GM18858 (cell line): Measurements from ENCODE around the gene TEX28.
"Not testable (repeated sequence)": the region's sequence is repeated elsewhere in the genome, so short reads cannot be mapped to it uniquely, and the experiment has no call there.

ENCODE experiments used
- ATAC-seq: cut with Tn5 transposase; IDR thresholded peaks from one replicate; pipeline ENCODE4 v1.9.1; 2021; ENCODE audit not compliant: unreplicated experiment

TEX28 gene, protein sequence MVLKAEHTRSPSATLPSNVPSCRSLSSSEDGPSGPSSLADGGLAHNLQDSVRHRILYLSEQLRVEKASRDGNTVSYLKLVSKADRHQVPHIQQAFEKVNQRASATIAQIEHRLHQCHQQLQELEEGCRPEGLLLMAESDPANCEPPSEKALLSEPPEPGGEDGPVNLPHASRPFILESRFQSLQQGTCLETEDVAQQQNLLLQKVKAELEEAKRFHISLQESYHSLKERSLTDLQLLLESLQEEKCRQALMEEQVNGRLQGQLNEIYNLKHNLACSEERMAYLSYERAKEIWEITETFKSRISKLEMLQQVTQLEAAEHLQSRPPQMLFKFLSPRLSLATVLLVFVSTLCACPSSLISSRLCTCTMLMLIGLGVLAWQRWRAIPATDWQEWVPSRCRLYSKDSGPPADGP

DNA sequence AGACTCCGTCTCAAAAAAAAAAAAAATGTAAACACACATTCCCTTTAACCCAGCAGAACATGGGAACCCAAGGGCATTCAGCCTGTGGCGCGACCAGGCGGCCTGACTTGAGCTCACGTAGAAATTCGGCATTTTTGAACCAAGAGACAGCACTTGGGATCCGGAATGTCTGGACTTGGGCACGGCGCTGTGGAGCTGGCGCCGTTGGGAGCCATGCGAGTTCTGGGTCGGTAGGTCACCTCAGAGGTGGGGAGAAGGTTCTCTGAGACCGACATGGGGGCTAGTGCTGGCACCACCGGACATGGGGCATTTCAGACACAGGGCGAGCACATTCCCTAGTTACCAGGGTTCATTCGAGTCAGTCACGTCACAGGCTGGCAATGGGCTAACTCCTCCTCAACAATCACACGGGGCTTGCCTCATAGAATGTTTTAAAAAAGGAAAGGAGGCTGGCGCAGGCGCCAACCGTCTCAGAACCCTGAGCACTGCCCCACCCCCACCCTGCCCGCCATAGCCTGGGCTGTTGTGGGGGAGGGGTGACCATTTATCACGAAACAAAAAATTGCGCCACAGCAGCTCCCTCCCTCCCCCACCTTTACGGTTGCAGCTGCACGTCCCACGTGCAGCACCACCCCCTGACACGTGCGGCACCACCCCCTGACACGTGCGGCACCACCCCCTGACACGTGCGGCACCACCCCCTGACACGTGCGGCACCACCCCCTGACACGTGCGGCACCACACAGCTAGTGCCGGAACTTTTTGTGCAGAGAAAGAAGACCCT lies at the start of gene TEX28:
Gene TEX28, minus strand, starts transcription at position 334 of the 784 bp plus-strand sequence. CDS start 3,007 bp downstream, outside the sequence.
- ATAC-seq = no peak

DNA sequence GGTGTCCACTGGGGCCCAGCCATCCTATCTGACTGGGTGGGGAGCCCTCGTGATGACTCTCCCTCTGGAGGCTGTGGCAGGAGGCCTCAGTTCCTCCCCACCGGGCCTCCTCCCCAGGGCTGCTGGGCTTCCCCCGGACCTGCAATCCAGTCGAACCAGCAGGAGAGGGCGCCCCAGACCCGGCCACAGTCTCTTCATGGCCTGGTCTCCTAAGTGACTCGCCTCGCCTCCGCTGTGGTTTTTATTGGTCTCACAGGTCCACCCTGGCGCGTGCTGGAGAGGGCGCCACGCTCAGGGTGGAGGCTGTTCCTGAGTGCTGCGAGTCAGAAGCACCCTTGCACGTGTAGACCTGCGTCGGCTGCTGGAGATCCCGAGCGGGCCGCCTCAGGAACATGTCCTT lies 48.7 kb upstream of the TEX28 start:
- not testable (repeated sequence) for ATAC-seq

DNA sequence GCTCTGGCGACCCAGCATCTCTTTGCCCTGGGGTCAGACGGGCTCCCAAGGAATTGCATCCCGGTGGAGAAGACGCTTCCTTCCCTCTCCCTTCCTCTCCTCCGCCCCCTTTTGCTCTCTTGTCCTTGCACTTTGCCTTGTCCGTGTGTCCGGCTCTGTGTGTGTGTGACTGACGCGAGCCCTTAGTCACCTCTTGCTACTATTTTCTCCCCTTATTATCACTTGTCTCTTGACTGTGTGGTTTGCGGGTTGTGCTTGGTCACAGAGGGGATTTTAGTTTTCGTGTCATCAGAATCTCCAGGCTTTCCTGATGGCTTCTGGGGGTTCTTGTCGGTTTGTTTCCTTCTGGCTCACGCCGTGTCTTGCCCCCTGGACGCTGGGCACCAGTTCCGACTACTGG lies 48.1 kb upstream of the TEX28 start:
- not testable (repeated sequence) for ATAC-seq

DNA sequence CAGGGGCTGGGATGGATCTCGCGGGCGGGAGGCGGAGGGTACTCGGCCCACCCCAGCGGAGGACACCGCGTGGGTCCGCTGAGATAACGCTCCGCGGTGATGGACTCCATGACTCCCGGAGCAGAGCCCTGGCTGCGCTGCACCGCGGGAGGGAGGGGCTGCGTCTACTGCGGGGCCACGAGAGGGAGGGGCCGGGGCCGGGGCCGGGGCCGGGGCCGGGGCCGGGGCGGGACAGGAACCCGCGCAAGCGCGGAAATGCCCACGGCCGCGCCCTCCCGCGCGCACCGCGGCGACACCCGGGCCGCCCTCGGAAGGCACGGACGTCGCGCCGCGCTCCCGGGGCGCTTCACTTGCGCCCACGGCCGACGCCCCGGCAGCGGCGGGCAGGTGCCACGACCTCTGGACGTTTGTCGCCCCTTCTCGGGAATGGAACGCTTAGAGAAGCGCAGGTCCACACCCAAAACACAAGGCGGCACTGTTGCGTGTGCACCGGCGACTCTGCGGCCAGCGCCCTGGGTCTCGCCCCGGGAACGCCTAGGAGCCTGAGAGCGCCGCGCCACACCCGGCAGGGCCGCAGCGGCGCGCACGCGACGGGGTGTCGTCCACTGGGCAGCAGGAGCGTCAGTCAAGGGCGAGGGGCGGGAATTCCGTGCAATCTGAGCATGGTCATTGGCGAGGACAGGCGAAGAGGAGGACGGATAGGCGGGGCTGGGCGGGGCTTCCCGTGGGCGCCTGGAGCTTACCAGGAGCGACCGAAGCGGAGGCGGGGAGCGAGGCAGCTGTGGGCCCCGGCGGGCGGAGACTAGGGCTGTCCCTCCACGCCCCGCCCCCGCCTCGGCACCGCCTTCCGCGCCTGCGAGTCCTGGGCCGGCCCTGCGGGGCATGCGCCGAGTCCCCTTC lies 46.7 kb upstream of the TEX28 start:
- not testable (repeated sequence) for ATAC-seq

DNA sequence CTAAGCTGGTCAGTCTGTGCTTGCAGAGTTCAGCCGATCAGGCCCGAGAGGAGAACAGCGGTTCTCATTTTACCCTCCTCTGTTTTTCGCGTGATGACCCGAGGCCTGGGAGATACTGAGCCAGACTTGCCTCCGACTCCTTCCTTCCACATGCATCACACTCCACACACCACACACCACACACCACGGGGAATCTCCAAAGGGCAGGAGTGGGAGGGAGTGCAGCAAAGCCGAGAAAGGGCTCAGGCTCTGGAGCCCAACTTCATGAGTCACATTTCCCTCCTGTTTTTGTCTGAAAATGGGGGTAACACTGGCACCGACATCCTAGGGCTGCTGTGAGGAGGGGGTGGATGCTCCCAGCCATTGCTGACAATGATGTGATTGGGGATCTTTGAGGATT lies 39.6 kb upstream of the TEX28 start:
- ATAC-seq = no peak

DNA sequence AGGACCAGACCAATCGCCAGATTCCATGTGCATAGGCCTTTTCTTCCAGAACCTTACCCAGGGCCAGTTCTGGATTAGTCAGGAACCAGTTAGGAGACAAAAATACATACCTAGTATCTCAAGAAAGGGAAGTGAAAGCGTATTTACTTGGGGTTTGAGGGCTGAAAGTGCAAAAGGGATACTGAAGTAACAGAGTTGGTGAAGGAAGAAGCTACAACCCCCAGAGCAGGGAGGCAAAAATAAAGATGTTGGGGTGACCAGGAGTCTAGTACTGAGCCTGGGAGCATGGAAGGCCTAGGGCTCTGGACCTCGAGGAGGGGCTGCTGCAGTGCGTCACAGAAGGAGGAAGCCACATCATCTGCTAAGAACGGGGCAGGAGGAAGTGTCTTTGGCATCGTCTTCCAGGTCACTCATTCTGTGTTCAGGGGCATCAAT lies 38.9 kb upstream of the TEX28 start:
- ATAC-seq = peak; percentile 74

DNA sequence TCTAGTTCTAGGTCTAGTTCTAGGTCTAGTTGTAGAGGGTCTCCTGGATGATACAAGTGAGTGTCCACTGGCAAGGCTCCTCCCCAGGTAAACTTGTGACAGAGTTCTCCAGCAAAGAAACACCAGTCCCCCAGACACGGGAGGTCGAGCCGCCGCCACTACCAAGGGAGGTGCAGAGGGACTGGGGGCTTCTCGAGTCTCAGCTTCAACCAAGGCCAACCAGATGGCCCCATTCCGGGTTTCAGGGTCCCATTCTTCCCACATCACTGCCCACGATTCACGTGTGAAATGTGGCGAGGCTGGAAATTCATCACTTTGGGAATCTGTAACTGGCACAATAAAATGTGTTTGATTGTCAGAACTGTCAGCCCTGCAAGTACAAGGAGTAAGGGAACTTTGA lies 38.2 kb upstream of the TEX28 start:
- ATAC-seq = no peak

DNA sequence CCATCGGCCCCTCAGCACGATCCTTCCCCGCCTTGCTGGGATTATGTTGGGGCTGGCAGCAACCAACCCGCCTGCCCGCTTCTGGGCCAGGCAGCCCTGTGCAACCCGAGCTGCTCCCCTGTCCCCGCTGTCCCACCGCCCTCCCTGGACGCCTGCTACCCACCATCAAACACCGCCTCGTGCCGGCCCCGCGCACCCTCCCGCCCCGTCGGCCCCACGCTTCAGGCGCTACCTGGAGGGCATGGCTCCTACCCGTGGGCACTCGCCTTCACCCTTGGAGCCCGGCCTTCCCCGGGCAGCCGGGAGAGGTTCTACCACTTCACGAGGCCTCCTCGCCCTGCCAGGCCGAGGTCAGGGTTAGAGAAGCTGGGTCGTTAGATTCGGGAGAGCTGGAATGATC lies 37.6 kb upstream of the TEX28 start:
- ATAC-seq = no peak

DNA sequence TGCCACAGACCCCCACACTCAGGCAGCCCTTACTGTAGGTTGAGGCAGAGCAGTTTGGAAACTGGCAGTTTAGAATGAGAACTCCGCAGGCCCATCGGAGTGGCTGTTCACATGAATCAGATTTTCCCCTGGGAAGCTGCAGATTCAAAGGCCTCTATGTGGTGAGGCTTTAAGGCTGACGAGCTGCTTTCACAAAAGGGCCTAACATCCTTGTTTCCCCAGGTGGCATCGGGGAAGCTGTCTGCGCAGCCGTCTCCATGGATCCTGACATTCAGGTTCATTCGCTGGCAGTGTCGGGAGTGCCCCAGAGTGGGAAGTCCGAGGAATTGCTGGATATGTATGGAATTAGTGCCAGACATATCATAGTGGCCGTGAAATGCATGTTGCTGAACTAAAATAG lies 34.4 kb upstream of the TEX28 start:
- ATAC-seq = no peak

DNA sequence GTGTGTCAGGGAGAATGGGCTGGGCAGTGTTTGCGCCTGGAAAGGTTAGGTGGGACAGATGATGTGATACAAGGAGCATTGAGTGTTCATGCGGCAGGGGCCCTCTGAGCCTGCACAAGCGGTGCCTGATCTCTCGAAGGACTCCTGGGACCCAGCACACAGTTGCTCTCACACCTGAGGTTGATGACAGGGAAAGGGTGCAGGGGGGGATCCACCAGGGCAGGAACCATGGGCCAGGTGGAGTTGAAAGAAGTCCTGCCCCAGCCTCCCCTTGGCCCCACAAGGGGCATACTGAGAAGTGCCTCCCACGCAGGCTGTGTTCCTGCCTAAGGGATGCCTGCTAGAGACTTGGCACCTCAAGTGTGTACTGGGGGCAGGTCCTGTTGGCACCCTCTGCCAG lies 33.7 kb upstream of the TEX28 start:
- no peak for ATAC-seq

DNA sequence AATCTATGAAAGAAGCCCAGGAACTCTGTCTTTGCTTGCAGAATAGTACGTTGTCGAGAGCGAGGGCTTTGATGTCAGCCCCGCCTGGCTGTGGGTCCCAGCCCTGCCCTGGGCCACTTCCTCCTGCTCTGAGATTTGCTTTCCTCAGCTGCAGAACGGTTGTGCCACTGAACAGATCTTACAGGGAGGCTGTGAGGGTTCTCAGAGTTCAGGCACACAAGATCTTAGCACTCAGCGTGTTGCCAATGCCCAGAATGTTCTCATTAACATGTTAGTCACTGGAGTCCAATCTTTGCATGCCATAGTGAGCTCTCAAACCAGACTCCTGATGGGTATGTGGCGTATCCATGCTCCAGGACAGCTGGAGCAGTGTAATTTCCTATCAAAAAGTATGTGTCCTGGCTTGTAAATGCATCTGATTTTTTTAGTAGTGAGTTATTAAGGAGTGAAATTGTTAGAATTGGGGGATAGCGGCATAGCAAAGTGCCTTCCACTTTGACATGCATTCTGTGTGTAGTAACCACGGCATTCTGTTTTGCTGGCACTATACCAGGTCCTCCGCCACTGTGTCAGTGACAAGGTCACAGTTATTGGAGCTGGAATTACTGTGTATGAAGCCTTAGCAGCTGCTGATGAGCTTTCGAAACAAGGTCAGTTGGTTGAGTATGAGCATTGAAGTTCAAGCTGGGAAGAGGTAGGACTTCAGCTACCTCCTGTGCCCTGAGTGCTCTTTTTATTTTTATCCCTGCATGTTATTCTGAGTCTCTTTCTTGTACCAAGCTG lies 32.3 kb upstream of the TEX28 start:
- no peak for ATAC-seq

DNA sequence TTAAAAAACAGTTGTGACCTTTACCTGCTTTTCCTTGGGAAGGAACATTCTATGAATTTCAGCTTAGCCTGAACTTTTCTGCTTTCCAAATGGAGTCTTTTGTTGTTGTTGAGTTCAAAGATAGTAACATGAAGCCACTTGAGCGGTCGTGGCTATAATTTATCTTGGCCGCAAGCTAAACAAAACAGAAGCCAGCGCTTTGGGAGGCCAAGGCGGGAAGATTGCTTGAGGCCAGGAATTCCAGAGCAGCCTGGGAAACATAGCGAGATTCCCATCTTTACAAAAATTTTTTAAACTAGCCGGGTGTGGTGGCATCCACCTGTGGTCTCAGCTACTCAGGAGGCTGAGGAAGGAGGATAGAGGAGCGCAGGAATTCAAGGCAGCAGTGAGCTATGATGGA lies 30.6 kb upstream of the TEX28 start:
- no peak for ATAC-seq

DNA sequence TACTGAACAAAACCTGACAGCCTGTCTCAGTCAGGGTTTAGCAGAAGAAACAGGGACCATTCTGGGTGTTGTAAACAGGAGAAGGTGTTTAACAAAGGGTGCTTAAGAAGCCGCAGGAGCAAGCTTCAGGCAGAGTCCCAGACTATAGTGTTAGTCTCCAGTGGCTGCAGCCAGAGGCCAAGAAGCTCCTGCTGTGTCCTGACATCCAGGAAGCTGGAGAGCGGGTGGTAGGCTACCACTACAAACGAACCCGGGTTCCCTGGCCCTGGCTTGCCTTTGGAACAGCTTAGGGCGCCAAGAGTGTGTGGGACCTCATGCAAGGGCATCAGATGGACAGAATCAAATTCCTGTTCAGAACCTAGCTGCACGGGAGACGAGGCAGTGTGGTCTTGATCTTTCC lies 28.6 kb upstream of the TEX28 start:
- ATAC-seq = no peak

DNA sequence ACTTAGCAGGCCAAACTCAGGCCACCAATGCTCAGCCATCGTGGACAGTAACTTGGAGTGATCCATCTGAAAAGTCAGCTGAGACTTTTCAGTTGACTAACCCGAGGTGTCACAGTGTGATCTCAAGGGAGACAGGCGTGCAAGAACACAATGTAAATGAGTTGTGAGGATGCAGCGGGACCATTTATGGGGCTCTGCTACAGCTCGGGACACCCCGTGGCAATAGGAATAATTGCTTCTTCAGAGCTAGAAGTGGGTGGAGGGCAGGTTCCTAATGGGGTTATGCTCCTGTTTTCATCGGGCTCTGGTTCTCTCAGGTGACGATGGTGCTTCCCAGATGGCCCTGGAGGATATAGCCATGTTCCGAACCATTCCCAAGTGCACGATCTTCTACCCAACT lies 28.0 kb upstream of the TEX28 start:
- no peak for ATAC-seq

DNA sequence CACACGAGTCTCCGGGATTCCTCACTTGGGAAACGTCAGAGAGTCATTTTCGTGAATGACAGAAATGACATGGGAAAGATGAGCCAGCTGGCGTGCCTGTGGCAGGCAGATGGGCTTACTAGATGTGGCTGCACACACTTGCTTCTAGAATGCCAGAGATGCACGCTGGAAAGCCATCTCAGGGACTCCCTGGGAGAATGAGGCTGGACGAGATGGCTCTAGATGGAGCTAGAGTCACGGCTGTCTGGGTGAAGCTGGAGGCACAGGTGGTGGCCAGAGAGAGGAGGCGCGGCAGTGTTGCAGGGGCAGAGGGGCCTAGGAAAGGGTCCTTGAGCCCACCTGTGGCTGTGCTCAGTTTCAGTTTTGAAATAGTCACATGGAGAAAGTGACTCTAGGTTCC lies 26.7 kb upstream of the TEX28 start:
- ATAC-seq = no peak

DNA sequence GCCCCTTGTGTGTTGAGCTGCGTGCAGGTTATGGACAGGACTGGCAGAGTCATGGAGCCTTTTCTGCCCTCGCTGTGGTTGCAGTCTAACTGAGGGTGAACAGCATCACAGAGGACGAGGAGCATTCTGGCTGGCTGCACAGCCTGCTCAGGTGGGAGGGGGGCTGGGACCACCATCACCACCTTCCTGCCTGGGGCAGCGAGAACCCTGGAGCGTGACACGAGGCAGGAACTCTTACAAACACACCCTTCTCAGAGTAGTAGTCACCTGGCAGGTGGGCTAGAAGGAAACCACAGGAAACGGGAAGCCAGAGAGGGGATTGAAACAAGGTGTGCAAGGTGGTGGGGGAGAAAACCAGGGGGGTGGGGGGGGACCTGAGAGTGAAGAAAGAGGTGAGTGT lies 26.2 kb upstream of the TEX28 start:
- ATAC-seq = no peak

DNA sequence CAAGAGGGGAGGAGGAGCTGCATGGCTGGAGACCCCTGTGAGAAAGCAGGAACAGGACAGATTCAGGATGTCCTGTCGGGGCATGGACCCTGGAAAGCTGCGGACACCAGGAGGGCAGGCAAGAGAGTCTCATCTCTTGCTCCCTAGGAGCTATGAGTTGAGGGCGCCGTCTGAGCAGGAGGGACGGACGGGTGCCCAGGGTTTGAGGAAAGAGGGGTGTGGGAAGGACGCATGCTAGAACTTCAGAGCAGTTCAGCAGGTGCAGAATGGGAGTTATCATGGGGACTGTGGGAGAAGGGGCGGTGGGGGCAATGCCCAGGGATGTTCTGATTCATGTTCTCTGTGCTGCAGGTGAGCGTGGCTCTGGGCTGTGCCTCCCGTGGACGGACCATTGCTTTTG lies 25.5 kb upstream of the TEX28 start:
- no peak for ATAC-seq

DNA sequence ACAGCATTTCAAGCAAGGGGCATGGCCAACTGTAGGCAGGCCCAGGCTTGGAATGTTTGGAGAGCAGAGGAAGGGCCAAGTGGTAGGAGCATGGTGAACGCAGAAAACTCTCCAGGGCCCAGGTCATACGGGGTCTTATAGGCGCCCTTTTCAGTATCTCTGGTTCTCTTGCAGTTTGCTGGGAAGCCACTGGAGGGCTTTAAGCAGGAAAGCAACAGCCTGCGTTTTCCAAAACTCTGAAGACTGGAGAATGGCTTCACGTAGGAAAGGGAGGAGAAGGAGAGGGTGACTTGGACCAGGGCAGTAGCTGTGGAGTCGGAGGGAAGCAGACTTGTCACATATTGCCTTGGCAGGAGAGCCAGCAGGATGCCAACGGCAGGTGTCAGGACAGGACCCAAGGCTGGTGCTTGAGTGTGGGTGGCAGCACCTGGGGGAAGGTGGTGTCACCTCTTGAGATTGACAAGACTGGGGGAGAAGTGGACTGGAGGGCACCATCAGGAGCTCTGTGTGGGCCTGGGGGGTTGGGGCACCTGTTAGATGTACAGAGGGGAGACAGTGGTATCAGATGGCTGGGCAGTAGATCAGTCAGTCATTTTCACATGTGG lies 22.6 kb upstream of the TEX28 start:
- no peak for ATAC-seq

DNA sequence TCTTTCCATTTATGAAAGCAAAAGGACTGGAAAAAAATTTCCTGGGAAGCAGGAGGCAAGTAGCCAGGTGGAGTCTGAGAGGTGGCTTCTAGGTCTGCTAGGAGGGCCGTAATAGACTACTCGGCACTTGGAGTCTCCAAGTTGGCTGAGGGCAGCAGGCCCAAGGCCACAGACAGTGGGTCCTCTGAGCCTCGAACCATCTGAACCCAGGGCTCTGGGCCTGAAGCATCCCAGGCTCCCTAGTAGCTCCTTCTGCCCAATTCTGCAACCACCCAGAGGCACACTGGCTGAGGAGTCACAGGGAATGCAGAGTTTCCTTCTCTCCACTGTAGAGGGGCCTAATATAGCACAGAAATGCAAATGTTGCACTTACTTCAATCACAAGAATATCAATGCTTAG lies 20.5 kb upstream of the TEX28 start:
- ATAC-seq = no peak

DNA sequence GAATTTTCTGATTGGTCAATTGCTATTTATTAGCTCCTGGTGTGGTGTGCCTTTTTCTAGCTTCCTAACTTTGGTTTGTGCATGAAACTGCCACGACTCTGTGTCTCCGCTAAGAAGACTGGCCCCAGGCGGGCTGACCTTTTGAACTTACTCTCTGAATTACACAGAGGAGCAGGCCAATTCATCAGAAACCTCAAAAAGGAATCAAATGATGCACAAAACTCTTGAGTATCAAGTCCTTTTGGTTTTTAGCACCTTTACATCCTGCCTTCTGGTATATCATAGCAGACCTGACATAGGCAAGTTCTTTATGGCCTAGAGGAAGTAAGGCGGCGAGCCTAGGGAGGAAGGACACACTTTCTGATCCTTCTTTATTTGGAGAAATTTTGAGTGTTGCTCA lies 18.2 kb upstream of the TEX28 start:
- no peak for ATAC-seq
